ENCODE results near the gene OPA3. TPM values are rescaled to one million over a fixed set of nuclear protein-coding genes. Genes with fewer than 3 reads are reported as not detected.

OPA3 gene
- total and polyA plus RNA-seq, 10 of the 15 experiments (the other 5 are each of a cell fraction or from before 2014, with no cell fraction given) = 2.2 to 24.3 (median 13.3) TPM

DNA sequence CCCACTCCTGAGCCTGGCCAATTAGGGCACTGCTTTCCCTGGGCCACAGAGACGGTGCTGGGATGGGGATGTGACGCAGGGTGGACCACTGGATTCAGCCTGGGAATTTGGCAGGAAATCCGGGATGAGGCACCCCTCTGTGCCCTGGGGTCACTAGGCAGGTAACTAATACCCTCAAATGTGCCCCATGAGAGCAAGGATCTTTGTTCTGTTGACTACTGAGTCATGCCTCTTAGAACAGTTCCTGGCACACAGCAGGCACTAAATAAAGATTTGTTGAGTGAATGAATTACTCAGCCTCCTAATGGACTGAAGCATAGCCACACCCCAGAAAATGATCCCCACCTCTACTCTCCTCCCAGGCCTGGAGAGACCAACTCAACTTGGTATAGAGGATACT lies 15.9 kb downstream of the OPA3 start:
- no peak overlapping the region for H3K27ac ChIP-seq (ENCODE audit: control insufficient read depth, insufficient read depth)
- no peaks in the 10 kb centered on the region for H4K20me1 ChIP-seq (ENCODE audit: control insufficient read depth, insufficient read depth)
- no peaks in the 10 kb centered on the region for H3K9me3 ChIP-seq (replicated peaks; ENCODE audit: control insufficient read depth, insufficient read depth, low read length)
- in situ Hi-C loops (cut with MboI) (no loop called here), intact Hi-C loops (cut with micrococcal nuclease; ENCODE audit: unreplicated experiment) (no loop called here)
- no peak overlapping the region for H3K9ac ChIP-seq (ENCODE audit: control insufficient read depth, insufficient read depth, low read length)
- H3K79me2 ChIP-seq (ENCODE audit: control insufficient read depth, insufficient read depth, low read length) = peaks cover 17% of the 10 kb centered on the region
- RAD21 ChIA-PET (ENCODE audit: unreplicated experiment) = no interaction called here
- SMC1A ChIA-PET (ENCODE audit: uncharacterized antibody, unreplicated experiment) = no interaction called here
- FAIRE-seq = no peak
- H2AFZ ChIP-seq (ENCODE audit: control insufficient read depth, low read depth, low read length) = no peak overlapping the region
- 81% methylated on average over 3 of the region's 3 CpGs for WGBS (ENCODE audit: insufficient coverage, insufficient replicate concordance, low lambda C conversion rate, missing lambda C conversion rate)
- ATAC-seq = no peak
- no peaks in the 10 kb centered on the region; a peak in 1 of 4 replicates for H3K36me3 ChIP-seq (ENCODE audit: control insufficient read depth in 2 of 2, insufficient read depth in 2 of 2, low read length in 1 of 2)
- no peak overlapping the region for H3K4me2 ChIP-seq (ENCODE audit: control insufficient read depth, insufficient read depth)
- POLR2A ChIA-PET = no interaction called here
- DNase-seq (ENCODE audit: low read depth, low spot score) = no peak
- H3K4me3 ChIP-seq = no peak overlapping the region
- BruUV-seq (replicated peaks) = no TSS peak
- CTCF ChIA-PET = interaction anchor here (1.0 to 1.7 kb wide), 2 partner anchors 41 to 76 kb away, joined by 3 to 4 read pairs; no protein-coding TSS in a partner anchor
- no peaks in the 10 kb centered on the region for H3K27me3 ChIP-seq (replicated peaks in 1 of 2; ENCODE audit: control insufficient read depth in 2 of 2, insufficient read depth in 2 of 2, low read length in 1 of 2)
- peaks cover 9% of the 10 kb centered on the region for H3K4me1 ChIP-seq (ENCODE audit: control insufficient read depth, insufficient read depth, low read length)
- TF ChIP-seq TBL1XR1 (IDR thresholded peaks at IDR 0.05; ENCODE audit: low read depth, low read length) (no peak), ZBTB40 (IDR thresholded peaks at IDR 0.05; ENCODE audit: borderline replicate concordance) (no peak), NR2C1 (IDR thresholded peaks at IDR 0.05) (no peak), EZH2 (IDR thresholded peaks at IDR 0.05; ENCODE audit: borderline replicate concordance, control insufficient read depth, low read depth, low read length) (no peak), RELA (IDR thresholded peaks at IDR 0.05; ENCODE audit: borderline replicate concordance, partially characterized antibody) (no peak), FOS (IDR thresholded peaks at IDR 0.05; ENCODE audit: borderline replicate concordance, extremely low read depth, insufficient read length) (no peak), SMAD5 (IDR thresholded peaks at IDR 0.05; ENCODE audit: low read depth) (no peak), KLF5 (IDR thresholded peaks at IDR 0.05; ENCODE audit: partially characterized antibody) (no peak), RUNX3 (IDR thresholded peaks at IDR 0.05; ENCODE audit: low read length) (no peak), ASH2L (IDR thresholded peaks at IDR 0.05; ENCODE audit: borderline replicate concordance, low read depth) (no peak), BCL11A (IDR thresholded peaks at IDR 0.05; ENCODE audit: low read depth, low read length) (no peak), LARP7 (IDR thresholded peaks at IDR 0.05) (no peak), PML (IDR thresholded peaks at IDR 0.05; ENCODE audit: low read length) (no peak), HDAC2 (IDR thresholded peaks at IDR 0.05) (no peak), POLR2AphosphoS2 (IDR thresholded peaks at IDR 0.05; ENCODE audit: low read depth, low read length) (no peak), RCOR1 (conservative IDR thresholded peaks at IDR 0.05; ENCODE audit: low read depth, low read length) (no peak)
- TF ChIP-seq, protein P1, sequence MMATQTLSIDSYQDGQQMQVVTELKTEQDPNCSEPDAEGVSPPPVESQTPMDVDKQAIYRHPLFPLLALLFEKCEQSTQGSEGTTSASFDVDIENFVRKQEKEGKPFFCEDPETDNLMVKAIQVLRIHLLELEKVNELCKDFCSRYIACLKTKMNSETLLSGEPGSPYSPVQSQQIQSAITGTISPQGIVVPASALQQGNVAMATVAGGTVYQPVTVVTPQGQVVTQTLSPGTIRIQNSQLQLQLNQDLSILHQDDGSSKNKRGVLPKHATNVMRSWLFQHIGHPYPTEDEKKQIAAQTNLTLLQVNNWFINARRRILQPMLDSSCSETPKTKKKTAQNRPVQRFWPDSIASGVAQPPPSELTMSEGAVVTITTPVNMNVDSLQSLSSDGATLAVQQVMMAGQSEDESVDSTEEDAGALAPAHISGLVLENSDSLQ (IDR thresholded peaks at IDR 0.05) = no peak
- TF ChIP-seq, protein P2, sequence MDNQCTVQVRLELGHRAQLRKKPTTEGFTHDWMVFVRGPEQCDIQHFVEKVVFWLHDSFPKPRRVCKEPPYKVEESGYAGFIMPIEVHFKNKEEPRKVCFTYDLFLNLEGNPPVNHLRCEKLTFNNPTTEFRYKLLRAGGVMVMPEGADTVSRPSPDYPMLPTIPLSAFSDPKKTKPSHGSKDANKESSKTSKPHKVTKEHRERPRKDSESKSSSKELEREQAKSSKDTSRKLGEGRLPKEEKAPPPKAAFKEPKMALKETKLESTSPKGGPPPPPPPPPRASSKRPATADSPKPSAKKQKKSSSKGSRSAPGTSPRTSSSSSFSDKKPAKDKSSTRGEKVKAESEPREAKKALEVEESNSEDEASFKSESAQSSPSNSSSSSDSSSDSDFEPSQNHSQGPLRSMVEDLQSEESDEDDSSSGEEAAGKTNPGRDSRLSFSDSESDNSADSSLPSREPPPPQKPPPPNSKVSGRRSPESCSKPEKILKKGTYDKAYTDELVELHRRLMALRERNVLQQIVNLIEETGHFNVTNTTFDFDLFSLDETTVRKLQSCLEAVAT (IDR thresholded peaks at IDR 0.05) = no peak
- TF ChIP-seq, protein P3, sequence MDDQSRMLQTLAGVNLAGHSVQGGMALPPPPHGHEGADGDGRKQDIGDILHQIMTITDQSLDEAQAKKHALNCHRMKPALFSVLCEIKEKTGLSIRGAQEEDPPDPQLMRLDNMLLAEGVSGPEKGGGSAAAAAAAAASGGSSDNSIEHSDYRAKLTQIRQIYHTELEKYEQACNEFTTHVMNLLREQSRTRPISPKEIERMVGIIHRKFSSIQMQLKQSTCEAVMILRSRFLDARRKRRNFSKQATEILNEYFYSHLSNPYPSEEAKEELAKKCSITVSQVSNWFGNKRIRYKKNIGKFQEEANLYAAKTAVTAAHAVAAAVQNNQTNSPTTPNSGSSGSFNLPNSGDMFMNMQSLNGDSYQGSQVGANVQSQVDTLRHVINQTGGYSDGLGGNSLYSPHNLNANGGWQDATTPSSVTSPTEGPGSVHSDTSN (IDR thresholded peaks at IDR 0.05; ENCODE audit: insufficient replicate concordance, low read depth, low read length) = no peak

Measured in GM12878 (cell line).